ENCODE results near the gene ALDH1A3. TPM values are rescaled to one million over a fixed set of nuclear protein-coding genes. Genes with fewer than 3 reads are reported as not detected.

ALDH1A3 gene
- polyA plus RNA-seq, 1 of the 3 experiments (the other 2 are of a cell fraction) = 4.4 TPM

- ChIA-PET POLR2A (no interaction called here), CTCF (interaction anchor here (1.1 to 5.1 kb wide), 3 partner anchors 82 to 576 kb away, joined by 3 to 33 read pairs (median 3); no protein-coding TSS in a partner anchor)
- Histone ChIP-seq H3K4me3 (ENCODE audit: low read depth in 2 of 2, low read length in 1 of 2) (no peak overlapping the region), H3K4me1 (ENCODE audit: control insufficient read depth in 1 of 2, insufficient read depth in 2 of 2, low read depth in 1 of 2, low read length in 1 of 2) (peaks cover 0 to 10% of the 10 kb centered on the region in 2 experiments; a peak in 1 of 4 replicates), H3K9me3 (no peaks in the 10 kb centered on the region), H2AFZ (ENCODE audit: low read depth) (no peak overlapping the region), H3K9me2 (no peaks in the 10 kb centered on the region), H3K27ac (ENCODE audit: low read depth in 2 of 2, low read length in 1 of 2) (no peak overlapping the region), H3F3A (replicated peaks; ENCODE audit: insufficient read depth) (no peaks in the 10 kb centered on the region), H3K79me2 (ENCODE audit: insufficient read depth) (peaks cover 4% of the 10 kb centered on the region; the same call in 1 of the 2 replicates), H4K20me1 (ENCODE audit: insufficient read depth) (no peaks in the 10 kb centered on the region), H3K4me2 (no peak overlapping the region), H3K9ac (no peak overlapping the region), H3K36me3 (replicated peaks in 1 of 2; ENCODE audit: control insufficient read depth in 1 of 2, insufficient read depth in 2 of 2, low read length in 1 of 2) (peaks cover 0 to 15% of the 10 kb centered on the region in 2 experiments), H3K27me3 (ENCODE audit: insufficient read depth) (no peaks in the 10 kb centered on the region)
- WGBS (ENCODE audit: low lambda C conversion rate) = 99% methylated on average over 11 of the region's 11 CpGs
- TF ChIP-seq CTCF (IDR thresholded peaks at IDR 0.05) (peak; percentile 14; the same call in 1 of the 2 replicates), EZH2phosphoT487 (IDR thresholded peaks at IDR 0.05; ENCODE audit: borderline replicate concordance, low read depth) (no peak)
- no peak for DNase-seq
These were observed 46.6 kb downstream of the ALDH1A3 start for GRCh38 chr15:100926258-100926657.

- no peak overlapping the region for H3K4me3 ChIP-seq (ENCODE audit: low read depth in 2 of 2, low read length in 1 of 2)
- H3K9me2 ChIP-seq = no peaks in the 10 kb centered on the region
- no peak overlapping the region for H3K27ac ChIP-seq (ENCODE audit: low read depth in 2 of 2, low read length in 1 of 2)
- no peaks in the 10 kb centered on the region for H4K20me1 ChIP-seq (ENCODE audit: insufficient read depth)
- H3K79me2 ChIP-seq (ENCODE audit: insufficient read depth) = no peaks in the 10 kb centered on the region; the same call in 1 of the 2 replicates
- H3K27me3 ChIP-seq (ENCODE audit: insufficient read depth) = no peaks in the 10 kb centered on the region
- no peaks in the 10 kb centered on the region for H3F3A ChIP-seq (replicated peaks; ENCODE audit: insufficient read depth)
- peaks cover 0 to 15% of the 10 kb centered on the region in 2 experiments for H3K36me3 ChIP-seq (replicated peaks in 1 of 2; ENCODE audit: control insufficient read depth in 1 of 2, insufficient read depth in 2 of 2, low read length in 1 of 2)
- DNase-seq = no peak
- no peak overlapping the region for H3K4me2 ChIP-seq
- ChIA-PET CTCF (interaction anchor here (0.8 to 5.3 kb wide), 5 partner anchors 8 to 577 kb away, joined by 3 to 33 read pairs (median 3); partner anchors contain the start of gene LRRK1), POLR2A (no interaction called here)
- peaks cover 0 to 10% of the 10 kb centered on the region in 2 experiments; a peak in 1 of 4 replicates for H3K4me1 ChIP-seq (ENCODE audit: control insufficient read depth in 1 of 2, insufficient read depth in 2 of 2, low read depth in 1 of 2, low read length in 1 of 2)
- no peaks in the 10 kb centered on the region for H3K9me3 ChIP-seq
- H3K9ac ChIP-seq = no peak overlapping the region
- H2AFZ ChIP-seq (ENCODE audit: low read depth) = no peak overlapping the region
- WGBS (ENCODE audit: low lambda C conversion rate) = 90% methylated on average over 10 of the region's 11 CpGs
- TF ChIP-seq PBX3 (IDR thresholded peaks at IDR 0.05) (no peak), YY1 (IDR thresholded peaks at IDR 0.05; ENCODE audit: low read depth) (no peak), NRF1 (IDR thresholded peaks at IDR 0.05; ENCODE audit: low read depth, low read length) (no peak), TAF1 (IDR thresholded peaks at IDR 0.05; ENCODE audit: borderline replicate concordance, low read depth, low read length) (no peak), RCOR1 (IDR thresholded peaks at IDR 0.05; ENCODE audit: low read length) (no peak), USF1 (IDR thresholded peaks at IDR 0.05; ENCODE audit: borderline replicate concordance, low read depth) (no peak), NFIC (IDR thresholded peaks at IDR 0.05; ENCODE audit: borderline replicate concordance) (no peak), FOXJ3 (CRISPR knock-in tag; IDR thresholded peaks at IDR 0.05) (no peak), GATA2 (CRISPR knock-in tag; IDR thresholded peaks at IDR 0.05) (no peak), FOXM1 (IDR thresholded peaks at IDR 0.05; ENCODE audit: low read depth) (no peak), CHD2 (IDR thresholded peaks at IDR 0.05; ENCODE audit: low read length, partially characterized antibody) (no peak)
These were observed 47.5 kb downstream of the ALDH1A3 start for GRCh38 chr15:100926971-100927756.
